CD1c-positive myeloid dendritic cell (primary cell): ENCODE data around the gene PSMD5.

Source experiments
- DNase-seq: peaks from one replicate; pipeline ENCODE4 v3.0.0-alpha.2; 2016; ENCODE audit errors: extremely low spot score

PSMD5 gene

DNA sequence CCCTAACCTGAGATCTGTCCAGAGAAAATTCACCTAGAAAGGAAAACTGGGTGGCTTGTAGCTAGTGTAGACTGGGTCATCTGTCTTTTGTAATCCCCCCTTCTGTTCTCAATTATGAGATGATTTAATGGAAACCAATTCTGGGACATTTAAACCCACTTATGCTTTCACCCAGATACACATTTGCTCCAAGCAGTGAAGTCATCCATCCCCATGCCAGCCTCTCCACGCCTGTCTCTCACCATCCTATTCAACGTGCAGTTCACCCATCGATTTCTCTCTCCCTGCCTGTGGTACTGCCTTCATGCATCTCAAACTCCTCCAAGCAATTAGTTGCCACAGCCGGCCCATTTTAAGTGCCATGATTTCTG is 32.5 kb upstream of the PSMD5 start:
- DNase-seq: no peak

DNA sequence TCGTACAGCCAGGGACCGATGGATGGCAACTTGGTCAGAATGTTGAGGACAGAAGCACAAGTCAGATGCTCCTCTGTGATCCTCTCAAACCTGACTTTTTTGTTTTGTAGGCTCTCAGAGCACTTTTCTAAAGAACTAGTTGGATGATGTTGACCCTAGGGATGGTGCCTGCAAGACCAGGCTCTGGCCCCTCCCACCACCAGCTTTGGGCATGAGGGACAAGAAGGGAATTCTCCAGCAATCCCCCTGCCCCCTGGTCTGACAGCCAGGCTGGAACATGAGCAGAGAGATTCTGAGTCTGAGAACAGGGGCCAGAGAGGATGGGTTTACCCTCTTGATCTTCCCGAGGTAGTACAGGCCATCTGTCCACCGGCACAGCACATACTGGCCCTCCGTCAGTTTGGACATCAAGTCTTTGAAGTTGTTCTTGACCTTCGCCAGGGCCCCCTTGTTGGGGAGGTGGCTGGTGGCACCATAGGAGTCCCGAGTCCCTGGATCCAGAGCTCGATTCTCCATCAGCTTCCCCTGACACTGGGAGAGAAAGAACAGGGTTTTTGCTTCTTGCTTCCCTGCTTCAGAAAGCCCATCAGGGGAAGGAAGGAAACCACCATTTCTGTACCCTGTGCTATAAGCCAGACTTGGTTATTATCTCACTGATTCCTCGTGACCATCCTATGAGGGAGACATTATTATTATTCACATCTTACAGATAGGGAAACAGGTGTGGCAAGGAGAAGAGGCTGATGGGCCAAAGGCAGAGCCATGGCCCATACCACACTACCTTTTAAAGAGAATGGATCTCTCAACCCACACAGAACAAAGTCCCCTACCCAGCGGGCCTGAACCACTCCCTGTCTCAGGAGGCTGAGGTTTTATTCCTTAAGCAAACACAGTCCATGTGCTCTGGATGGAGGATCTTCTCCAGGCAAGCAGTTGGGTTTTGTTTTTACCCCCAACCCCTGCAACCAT is 31.8 kb upstream of the PSMD5 start:
- DNase-seq: no peak

DNA sequence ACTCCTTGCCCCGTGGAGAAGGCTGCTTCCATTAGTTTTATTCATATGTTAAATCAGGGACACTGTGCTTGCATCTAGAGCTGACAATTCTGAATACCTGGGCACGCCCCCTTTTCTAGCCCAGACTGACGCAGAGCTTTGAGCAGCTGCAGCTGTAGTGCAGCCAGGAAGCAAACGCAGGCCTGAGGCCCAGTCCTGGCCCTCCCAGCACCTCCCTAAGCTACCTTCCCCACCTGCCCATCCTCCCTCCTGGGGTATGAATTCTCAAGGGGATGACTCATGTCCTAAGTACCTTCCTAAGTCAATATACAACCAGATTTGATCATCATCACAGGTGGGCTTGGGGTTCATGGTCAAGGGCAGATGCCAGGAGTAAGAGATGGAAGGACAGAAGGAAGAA is 30.8 kb upstream of the PSMD5 start:
- DNase-seq: no peak

DNA sequence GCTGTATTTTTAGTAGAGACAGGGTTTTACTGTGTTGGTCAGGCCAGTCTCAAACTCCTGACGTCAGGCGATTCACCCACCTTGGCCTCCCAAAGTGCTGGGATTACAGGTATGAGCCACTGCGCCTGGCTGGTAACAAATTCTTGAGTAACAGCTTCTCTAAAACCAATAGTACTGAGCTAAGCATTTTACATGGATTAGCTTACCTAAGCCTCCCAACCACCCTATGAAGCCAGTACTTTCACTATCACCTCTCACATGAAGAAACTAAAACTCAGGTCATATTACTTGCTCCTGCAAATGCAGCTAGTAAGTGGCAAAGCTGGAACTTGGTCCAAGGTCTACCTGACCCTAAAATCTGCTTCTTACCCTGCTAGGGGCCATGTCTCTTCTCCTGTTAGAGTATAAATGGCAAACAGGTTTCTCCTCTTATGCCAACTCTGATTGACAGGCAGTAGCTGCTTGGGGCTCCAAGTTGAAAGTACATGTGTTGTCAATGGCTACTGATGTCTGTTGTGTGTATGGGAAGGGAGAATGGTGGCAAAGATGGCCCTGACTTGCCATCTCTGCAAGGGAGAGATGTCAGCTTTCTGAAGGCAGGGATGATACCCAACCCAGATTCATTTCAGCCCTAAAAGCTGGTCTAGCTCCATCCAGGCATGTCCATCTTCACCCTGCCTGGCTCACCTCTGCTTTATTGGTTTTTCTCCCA is 30.2 kb upstream of the PSMD5 start:
- DNase-seq: no peak

DNA sequence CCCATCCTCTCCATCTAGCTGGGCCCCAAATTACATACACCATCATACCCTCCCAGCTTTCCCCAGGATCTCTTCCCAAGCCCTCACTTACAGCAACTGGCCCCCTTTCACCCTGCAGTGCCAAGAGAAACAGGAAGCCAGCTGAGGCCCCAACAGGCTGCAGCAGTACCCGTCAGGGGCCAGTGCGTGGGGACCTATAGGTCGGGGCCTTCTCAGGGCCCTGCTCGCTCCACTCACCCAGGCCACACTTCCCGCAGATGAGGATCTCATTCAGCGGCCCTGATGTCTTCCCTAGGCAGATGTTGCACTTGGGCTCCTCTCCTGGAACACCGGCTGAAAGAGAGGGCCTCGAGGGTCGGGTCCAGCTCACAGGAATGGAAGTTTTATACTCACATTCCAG is 27.5 kb upstream of the PSMD5 start:
- no peak for DNase-seq

DNA sequence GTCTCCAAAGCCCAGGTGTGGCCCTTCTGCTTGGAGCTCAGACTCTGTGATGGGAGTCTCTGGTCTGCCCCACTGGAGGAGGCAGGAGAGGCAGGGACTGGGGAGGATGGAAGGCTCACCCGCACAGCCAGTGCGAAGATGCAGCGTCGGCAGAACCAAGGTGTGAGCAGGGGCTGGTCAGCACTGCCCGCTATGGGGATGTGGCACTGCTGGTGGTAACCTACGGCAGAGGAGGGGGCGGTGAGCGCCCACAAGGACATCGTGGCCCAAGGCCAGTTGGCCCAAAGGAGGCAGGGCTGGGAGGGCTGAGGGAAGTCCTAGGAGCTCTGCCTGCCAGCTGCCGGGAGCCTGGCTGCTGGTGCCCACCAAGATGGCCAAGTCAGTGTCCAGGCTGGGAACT is 27.0 kb upstream of the PSMD5 start:
- no peak for DNase-seq

DNA sequence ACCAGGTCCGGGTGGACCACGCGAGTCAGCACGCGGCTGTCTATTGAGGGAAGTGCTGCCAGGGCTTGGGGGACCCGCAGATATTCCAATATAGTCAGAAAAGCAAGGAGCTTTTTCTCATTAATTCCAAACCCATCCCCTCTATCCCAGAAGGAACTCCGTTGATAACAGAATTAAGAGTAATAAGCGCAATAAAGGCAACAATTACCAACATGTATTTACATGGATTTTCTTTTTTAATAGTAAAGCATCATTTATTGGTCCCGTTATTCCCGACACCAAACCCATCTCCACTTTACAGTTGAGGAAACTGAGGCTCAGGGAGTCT is 26.6 kb upstream of the PSMD5 start:
- DNase-seq: no peak

DNA sequence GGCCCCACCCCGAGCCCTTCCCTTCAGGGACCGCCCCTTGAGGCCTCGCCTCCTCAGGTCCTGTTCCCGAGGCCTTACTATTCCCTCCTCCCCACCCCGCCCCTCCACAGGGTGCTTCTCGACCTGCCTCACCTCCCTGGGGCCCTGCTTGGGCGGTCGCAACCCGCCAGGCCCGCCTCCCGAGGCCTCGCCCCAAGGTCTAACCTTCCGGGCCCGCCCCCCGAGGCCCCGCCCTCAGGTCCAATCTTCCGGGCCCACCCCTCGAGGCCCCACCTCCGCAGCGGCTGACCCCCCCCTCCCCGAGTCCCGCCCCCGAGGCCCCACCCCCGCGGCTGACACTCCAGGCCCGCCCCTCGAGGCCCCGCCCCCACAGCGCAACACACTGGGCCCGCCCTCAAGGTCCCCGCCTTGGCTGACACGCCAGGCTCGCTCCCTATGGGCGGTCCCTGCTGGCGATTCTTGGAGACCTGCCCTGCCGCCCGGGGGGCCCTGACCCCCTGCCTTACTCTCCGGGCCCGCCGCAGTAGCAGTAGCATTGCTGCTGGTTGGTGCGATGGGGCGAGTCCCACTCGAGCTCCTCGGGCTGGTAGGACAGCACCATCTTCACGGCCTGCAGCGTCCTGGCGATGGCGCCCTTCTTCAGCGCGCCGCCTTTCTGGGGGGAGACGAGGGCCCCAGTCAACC is 26.1 kb upstream of the PSMD5 start:
- DNase-seq: peak; percentile 98

DNA sequence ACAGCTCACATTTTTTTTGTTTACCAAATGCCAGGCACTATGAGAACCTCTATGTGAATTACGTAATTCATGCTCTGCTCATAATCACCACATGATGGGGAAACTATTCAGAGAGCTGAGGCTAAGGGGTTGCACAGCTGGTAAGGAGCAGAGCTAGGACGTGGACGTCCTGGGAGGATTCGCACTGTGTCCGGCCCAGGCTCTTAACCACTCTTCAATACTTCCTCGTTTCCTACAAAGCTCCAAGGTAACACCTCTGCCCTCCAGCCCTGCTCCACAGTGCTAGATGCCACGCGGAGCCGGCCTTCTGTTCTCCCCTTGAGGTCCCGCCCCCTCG is 25.6 kb upstream of the PSMD5 start:
- DNase-seq: no peak

DNA sequence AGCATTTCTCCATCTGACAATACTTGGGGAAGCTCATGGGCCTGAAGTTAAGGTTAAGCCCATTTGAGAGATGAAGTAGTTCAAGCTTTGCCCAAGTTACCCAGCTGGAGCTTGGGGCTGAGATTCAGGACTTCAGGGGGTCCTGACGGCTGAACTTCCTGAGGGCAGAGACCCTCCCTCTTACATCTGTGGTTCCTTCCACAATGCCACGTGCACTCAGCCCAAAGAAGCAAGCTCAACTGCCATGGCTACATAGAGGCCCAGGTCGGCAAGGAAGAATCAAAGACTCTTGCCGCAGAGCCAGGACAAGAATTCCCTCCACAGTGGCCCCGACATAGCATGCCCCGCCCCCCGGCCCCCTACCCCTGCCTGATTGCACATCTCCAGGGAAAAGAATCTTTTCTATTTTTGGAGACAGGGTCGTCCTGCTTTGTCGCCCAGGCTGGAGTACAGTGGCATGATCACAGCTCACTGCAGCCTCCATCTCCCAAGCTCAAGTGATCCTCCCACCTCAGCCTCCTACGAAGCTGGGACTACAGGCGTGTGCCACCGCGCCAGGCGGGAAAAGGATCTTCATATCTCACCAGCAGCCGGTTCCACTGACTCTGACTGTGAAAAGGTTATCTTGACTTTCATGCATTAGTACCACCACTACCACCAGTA is 25.1 kb upstream of the PSMD5 start:
- DNase-seq: no peak

DNA sequence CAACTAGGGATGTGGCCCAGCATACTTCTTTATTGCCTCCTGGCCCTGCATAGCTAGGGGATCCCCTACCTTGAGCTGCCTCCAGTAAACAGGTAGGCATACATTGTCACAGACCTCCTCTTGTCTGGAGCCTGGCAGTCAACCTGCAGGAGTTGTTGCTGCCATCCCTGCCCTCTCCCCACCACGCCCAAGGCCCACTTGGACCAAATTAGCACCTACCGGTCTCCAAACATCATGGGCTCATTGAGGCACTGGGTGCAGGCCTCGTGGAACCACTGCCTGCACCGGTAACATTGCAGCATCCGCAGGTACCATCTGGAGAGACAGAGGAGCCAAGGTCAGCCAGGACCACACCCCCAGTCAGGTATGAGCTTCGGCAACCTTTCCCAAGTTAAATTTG is 23.9 kb upstream of the PSMD5 start:
- no peak for DNase-seq

DNA sequence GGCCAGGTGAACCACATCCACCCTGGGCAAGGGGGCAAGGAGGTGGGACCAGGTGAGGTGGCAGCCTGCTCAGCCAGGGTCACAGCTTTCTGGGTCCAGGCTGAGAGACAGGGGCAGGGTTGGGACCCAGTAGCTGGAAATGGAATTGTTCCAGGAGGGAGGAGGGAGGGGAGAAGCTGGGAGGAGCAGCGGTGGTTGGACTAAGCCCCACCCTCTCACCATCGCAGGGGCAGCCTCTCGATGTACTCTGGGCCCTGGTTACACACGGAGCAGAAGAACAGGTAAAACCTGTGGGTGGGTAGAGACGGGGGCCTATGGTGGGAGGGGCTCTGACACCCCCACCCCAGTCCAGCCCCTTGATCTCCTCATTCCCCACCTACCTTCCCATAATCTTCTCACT is 23.1 kb upstream of the PSMD5 start:
- no peak for DNase-seq

DNA sequence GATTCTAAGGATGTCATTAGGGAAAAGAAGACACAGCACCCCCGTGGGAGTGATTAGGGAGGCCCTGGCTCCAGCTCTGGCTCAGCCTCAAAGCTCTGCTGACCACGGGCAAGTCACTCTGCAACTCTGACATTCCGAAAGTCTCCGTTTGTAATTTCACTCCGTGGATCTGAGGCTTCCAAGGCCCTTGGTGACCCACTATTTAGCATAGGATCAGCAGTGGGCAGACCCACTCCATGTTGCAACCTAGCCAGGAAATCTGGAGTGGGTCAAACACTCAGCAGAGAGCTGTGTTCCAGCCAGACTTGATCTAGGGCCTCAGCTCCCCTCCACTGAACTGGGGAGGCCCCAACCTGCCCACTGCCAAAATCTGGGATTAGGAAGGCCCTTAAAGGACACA is 22.5 kb upstream of the PSMD5 start:
- no peak for DNase-seq

DNA sequence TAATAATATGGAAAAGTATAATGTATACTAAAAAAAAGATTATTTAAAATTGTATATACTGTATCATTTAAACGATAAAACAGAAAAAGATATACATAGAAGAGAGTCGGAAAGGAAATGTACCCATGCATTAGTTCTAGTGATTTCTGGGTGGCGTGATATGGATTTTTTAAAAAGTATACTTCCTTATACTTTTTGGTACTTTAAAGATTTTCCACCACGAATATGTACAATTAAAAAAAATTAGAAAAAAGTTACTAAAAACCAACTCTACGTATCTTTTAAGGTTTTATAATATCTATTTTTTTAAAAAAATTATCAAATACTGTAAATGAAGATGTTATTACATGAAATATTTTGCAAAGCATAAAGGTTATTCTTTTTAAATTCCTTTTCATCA is 22.0 kb upstream of the PSMD5 start:
- no peak for DNase-seq

DNA sequence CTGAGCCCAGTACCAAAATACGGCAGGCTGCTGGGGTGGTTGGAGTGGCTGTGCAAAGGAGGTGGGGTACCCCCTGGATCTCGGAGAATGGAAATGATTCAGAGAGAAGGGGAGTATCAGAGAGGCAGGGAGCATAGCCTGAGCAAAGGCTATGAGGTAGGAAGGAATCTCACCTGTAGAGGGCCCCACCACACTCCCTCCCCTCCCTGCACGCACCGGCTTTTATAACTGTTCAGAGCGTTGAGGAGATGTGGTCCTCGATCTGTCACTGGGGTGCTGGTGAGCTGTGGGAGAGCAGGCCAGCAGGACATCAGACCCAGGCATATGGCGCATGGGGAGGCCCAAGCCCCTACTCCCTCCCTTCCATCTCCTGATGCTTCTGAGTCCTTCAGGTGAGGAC is 21.1 kb upstream of the PSMD5 start:
- no peak for DNase-seq

DNA sequence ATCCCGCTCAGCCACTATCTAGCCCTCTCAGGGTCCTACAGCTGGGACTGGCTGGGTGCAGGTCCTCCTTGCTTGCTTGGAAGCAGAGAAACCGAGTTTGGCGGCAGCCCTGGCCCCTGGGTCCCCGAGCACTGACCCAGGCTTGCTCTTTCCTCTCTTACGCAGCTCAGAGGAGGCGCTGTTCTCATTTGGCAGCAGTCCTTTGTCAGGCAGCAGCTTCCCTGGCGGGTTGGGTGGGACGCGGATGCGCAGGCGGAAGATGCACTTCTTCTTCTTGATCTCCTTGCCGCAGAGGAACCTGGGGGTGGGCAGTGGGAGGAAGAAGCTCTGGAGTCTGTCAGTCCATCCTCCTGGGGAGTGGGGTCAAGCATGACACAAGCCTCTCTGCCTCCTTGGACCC is 19.7 kb upstream of the PSMD5 start:
- peak; percentile 62 for DNase-seq

DNA sequence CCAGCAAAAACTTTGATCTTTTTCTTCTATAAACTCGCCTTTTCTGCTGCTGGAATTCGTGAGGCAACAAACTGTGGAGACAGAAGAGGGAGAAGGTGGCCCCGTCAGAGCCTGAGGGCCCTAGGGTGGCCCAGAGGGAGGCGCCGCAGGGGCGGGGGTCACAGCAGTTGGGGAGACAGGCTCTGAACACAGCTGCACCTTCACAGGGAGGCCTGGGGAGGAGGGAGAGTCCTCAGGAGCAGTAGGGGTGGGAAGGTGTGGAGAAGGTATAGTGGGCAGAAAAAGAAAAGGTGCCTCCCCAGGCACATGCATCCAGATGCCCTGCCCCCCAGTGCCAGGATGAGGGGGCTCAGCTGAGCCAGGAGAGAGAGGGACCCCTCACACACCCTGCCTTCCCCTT is 19.2 kb upstream of the PSMD5 start:
- DNase-seq: no peak

DNA sequence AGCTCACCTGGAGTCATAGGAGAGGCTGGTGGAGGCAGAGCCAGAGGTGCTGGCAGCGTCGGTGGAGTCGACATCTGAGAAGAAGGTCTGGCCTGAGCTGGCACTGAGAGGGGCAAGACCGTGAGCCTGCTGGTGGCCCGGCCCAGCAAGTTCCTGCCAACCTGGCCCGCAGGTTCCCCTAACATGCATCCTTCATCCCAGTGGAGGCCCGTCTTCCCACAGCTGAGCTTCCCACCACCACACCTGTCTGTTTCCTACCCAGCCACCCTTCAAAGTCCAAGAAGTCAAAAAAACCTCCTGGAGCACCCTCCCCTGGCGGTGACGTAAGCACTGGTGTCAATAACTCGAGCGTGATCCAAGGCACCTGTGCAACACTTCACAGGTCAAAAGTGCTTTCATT is 17.4 kb upstream of the PSMD5 start:
- DNase-seq: no peak

DNA sequence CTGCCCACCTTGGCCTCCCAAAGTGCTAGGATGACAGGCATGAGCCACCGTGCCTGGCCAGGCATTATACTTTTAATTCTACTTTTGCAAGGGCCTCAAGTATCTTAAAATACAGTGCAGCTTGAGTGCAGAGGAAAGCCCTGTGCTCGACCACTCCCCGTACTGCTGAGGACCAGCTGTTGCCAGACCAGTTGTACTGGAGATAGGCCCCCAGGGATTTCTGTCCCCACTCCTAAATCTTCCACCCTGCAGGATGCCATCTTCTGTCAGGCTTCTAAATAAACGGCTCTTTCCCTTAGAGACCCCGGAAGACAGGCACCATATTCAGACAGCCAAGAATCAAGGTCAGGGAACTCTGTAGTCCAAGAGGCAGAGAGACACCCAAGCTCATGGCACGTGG is 16.6 kb upstream of the PSMD5 start:
- DNase-seq: no peak

DNA sequence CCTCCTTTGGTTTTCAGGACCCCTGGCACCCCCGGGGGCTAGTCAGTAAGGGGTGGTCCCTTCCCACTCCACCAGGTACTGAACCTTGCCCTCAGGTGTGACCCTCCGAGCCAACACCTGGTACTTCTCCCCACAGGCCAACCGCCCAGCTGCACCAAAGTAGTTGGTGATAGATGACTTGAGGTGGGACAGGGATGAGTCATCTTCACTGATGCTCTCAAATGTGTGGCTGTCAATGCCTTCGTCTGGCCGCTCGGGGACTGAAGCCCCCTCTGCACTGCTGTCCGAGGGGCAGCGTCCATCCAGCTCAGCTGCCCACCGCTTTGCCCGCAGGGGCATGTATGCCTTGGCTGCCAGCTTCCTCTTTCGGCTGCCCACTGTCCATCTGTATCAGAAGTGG is 15.2 kb upstream of the PSMD5 start:
- DNase-seq: no peak

DNA sequence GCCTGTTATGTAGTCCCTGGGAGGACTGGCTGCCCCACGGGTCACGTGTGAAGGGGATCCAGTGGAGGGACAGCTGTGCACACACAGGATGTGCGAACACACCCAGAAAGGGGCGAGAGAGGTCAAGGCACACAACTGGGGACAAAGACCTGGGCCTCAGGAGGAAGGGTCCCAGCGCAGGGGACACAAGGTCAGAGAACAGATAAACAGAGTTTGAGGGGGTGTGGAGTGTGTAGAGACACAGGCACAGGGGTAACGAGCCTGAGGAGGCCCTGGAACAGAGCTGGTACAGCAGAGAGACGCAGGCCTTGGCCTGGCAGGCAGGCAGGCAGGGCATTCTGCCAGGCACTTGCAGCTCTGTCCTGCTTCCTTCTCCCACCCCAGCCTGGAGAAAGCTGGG is 14.8 kb upstream of the PSMD5 start:
- no peak for DNase-seq

DNA sequence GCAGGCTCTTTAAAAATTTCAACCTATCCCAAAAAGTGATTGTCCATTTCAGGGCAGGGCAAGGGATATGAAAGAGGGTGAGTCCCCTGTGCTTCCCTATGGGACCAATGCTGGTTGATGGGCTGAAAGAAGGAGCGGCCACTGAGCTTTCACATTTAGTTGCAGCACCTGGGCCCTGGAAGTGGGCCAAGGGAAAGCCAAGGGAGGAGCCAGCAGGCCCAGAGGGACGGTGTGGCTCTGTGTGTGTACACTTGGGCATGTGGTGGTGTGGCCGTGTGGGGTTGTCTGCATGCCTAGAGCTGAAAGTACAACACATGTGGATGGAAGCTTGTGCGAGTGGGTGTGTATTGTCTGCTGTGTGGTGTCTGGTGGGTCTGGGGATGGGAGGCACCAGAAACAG is 14.0 kb upstream of the PSMD5 start:
- DNase-seq: no peak
